ENCODE results near the gene ADCY7. TPM values are rescaled to one million over a fixed set of nuclear protein-coding genes. Genes with fewer than 3 reads are reported as not detected.

Gene ADCY7
- total and polyA plus RNA-seq, 10 donors: 9.8 to 158 (median 99.2) TPM

- peak; percentile 49 for DNase-seq
- H3K36me3 ChIP-seq: peaks cover 0 to 100% (median 86%) of the 10 kb centered on the region in 6 donors
- 94 to 99% (median 96%) methylated on average over 16 to 20 of the region's 20 CpGs for WGBS, 5 donors
Measured at GRCh38 chr16:50293994-50294855, 27.9 kb downstream of the ADCY7 start.

GRCh38 chr16:50294955-50295354 is 28.6 kb downstream of the ADCY7 start:
- H3K4me1 ChIP-seq: peaks cover 0 to 21% (median 9%) of the 10 kb centered on the region in 6 donors
- intact Hi-C loops (cut with DNase I; ENCODE audit: low total_unique reads): no loop called here
- DNase-seq: no peak

More at GRCh38 chr16:50293994-50294855, 27.9 kb downstream of the ADCY7 start:
- intact Hi-C loops (cut with DNase I; ENCODE audit: low total_unique reads): no loop called here
- Histone ChIP-seq H3K4me1 (peaks cover 0 to 28% (median 9%) of the 10 kb centered on the region in 6 donors), H3K9me3 (no peaks in the 10 kb centered on the region), H3K27ac (no peak overlapping the region), H3K4me3 (no peak overlapping the region), H3K27me3 (replicated peaks in 1 of 7) (no peaks in the 10 kb centered on the region)
- TF ChIP-seq POLR2A (IDR thresholded peaks at IDR 0.05) (no peak), POLR2AphosphoS5 (IDR thresholded peaks at IDR 0.05) (peak in 1 of 3 donors; percentile 21), CTCF (IDR thresholded peaks at IDR 0.05 in 8 of 11, conservative IDR thresholded peaks at IDR 0.05 in 3 of 11) (no peak)

GRCh38 chr16:50295541-50296132 is 29.3 kb downstream of the ADCY7 start:
- no peaks in the 10 kb centered on the region for H3K9me3 ChIP-seq
- peaks cover 0 to 19% (median 9%) of the 10 kb centered on the region in 6 donors for H3K4me1 ChIP-seq
- no peak overlapping the region for H3K27ac ChIP-seq
- intact Hi-C loops (cut with DNase I; ENCODE audit: low total_unique reads): no loop called here
- no peaks in the 10 kb centered on the region for H3K27me3 ChIP-seq (replicated peaks in 1 of 7)
- peaks cover 0 to 100% (median 85%) of the 10 kb centered on the region in 6 donors for H3K36me3 ChIP-seq
- DNase-seq: peak; percentile 30
- no peak overlapping the region for H3K4me3 ChIP-seq
- WGBS, 5 donors: 90 to 96% (median 94%) methylated on average over 7 of the region's 7 CpGs
- TF ChIP-seq POLR2A (IDR thresholded peaks at IDR 0.05) (no peak), POLR2AphosphoS5 (IDR thresholded peaks at IDR 0.05) (no peak), CTCF (IDR thresholded peaks at IDR 0.05 in 8 of 11, conservative IDR thresholded peaks at IDR 0.05 in 3 of 11) (no peak)

More at GRCh38 chr16:50294955-50295354, 28.6 kb downstream of the ADCY7 start:
- H3K4me3 ChIP-seq: no peak overlapping the region
- H3K36me3 ChIP-seq: peaks cover 0 to 100% (median 86%) of the 10 kb centered on the region in 6 donors
- no peaks in the 10 kb centered on the region for H3K27me3 ChIP-seq (replicated peaks in 1 of 7)
- 90 to 95% (median 91%) methylated on average over 4 of the region's 4 CpGs for WGBS, 5 donors
- H3K27ac ChIP-seq: no peak overlapping the region
- no peak for TF ChIP-seq POLR2A (IDR thresholded peaks at IDR 0.05)
- no peak for TF ChIP-seq POLR2AphosphoS5 (IDR thresholded peaks at IDR 0.05)
- no peak for TF ChIP-seq CTCF (IDR thresholded peaks at IDR 0.05 in 8 of 11, conservative IDR thresholded peaks at IDR 0.05 in 3 of 11)
- H3K9me3 ChIP-seq: no peaks in the 10 kb centered on the region

- DNase-seq: peak; percentile 49
- Histone ChIP-seq H3K27me3 (replicated peaks in 1 of 7) (no peaks in the 10 kb centered on the region), H3K9me3 (no peaks in the 10 kb centered on the region), H3K4me1 (peaks cover 0 to 19% (median 9%) of the 10 kb centered on the region in 6 donors), H3K4me3 (no peak overlapping the region), H3K36me3 (peaks cover 0 to 100% (median 85%) of the 10 kb centered on the region in 6 donors), H3K27ac (peak overlapping the region in 1 of 8 donors; percentile 40)
- TF ChIP-seq POLR2A (IDR thresholded peaks at IDR 0.05): no peak
- TF ChIP-seq CTCF (IDR thresholded peaks at IDR 0.05 in 8 of 11, conservative IDR thresholded peaks at IDR 0.05 in 3 of 11): no peak
- no peak for TF ChIP-seq POLR2AphosphoS5 (IDR thresholded peaks at IDR 0.05)
- intact Hi-C loops (cut with DNase I; ENCODE audit: low total_unique reads): no loop called here
- WGBS, 5 donors: 70 to 94% (median 89%) methylated on average over 2 of the region's 2 CpGs
Measured at GRCh38 chr16:50296807-50297206, 30.5 kb downstream of the ADCY7 start.
